HepG2 (cell line): Measurements from ENCODE around the gene LAMC3. TPM values are rescaled to one million over a fixed set of nuclear protein-coding genes. Genes with fewer than 3 reads are reported as not detected.

Experiments
- ATAC-seq: fragments of 200-7000 bp; cut with Tn5 transposase; 3 replicates; pipeline ENCODE4 v1.9.1; 2020; ENCODE audit warnings: mild to moderate bottlenecking, moderate library complexity
- BruUV-seq: library from RNA; stranded (reverse); fragments of 400-500 nt; replicated peaks from 2 replicates; lab custom pipeline; 2021; lab: Mats Ljungman, UMichigan
- CTCF ChIA-PET: fragments of 300-600 bp; formaldehyde crosslinking; extraction: SDS; loops from one replicate; lab custom pipeline; 2021; ENCODE audit warnings: low total read pairs, inconsistent platforms, low intra/inter-chr PET ratio; lab: Yijun Ruan, JAX
- POLR2A ChIA-PET: fragments of 350-600 bp; sonication (Branson Sonifier 250); formaldehyde crosslinking; loops from one replicate; lab custom pipeline; 2020; ENCODE audit warnings: antibody characterized with exemption, inconsistent platforms; lab: Yijun Ruan, JAX
- DNase-seq: peaks from one replicate; pipeline ENCODE4 v3.0.0-alpha.2; 2015; ENCODE audit warnings: low spot score
- FAIRE-seq: peaks from 3 replicates; lab custom pipeline; 2011; peaks lifted over from hg19 to GRCh38; lab: Jason Lieb, UNC
- H2AFZ ChIP-seq: one replicate; pipeline ENCODE4 v1.6.1; 2011; ENCODE audit warnings: low read length, inconsistent platforms
- H3K27ac ChIP-seq: fragments of 300-600 bp; 3 replicates; pipeline ENCODE4 v1.8.0; 2011; ENCODE audit warnings: mixed run types, mild to moderate bottlenecking, mixed read lengths, low read length, inconsistent platforms; ENCODE audit not compliant: insufficient read depth; ENCODE audit errors: extremely low read length
- H3K27me3 ChIP-seq, 2 experiments: fragments of 200-600 bp in 1 of 2; 2 replicates in 1 of 2; 3 replicates in 1 of 2; pipeline versions ENCODE4 v1.6.0 to v1.8.0; 2011; ENCODE audit warnings: low read length in 2 of 2, mild to moderate bottlenecking in 2 of 2, moderate library complexity in 2 of 2, inconsistent platforms in 1 of 2; ENCODE audit not compliant: insufficient read depth in 2 of 2, control insufficient read depth in 1 of 2
- H3K36me3 ChIP-seq, 2 experiments: fragments of 200-600 bp in 1 of 2; replicated peaks in 1 of 2; 2 replicates in 1 of 2; 3 replicates in 1 of 2; pipeline versions ENCODE4 v1.5.1 to v1.8.0; 2011; ENCODE audit warnings: low read length in 2 of 2, inconsistent platforms in 1 of 2; ENCODE audit not compliant: insufficient read depth in 2 of 2, control insufficient read depth in 1 of 2
- H3K4me1 ChIP-seq: 2 replicates; pipeline ENCODE4 v1.5.1; 2012; ENCODE audit warnings: low read length, inconsistent platforms; ENCODE audit not compliant: insufficient read depth
- H3K4me2 ChIP-seq: 2 replicates; pipeline ENCODE4 v1.6.0; 2011; ENCODE audit warnings: low read depth, low read length, inconsistent platforms
- H3K4me3 ChIP-seq, 3 experiments: fragments of 200-600 bp in 1 of 3; sonication (generic), shearing (Covaris generic) in 1 of 3; replicated peaks in 1 of 3; 2 replicates each; pipeline ENCODE4 v1.5.1; 2011 to 2016; ENCODE audit warnings: low read length in 3 of 3, inconsistent platforms in 2 of 3, low read depth in 2 of 3, mild to moderate bottlenecking in 2 of 3, control low read depth in 1 of 3, mixed read lengths in 1 of 3; ENCODE audit not compliant: insufficient read depth in 1 of 3
- H3K79me2 ChIP-seq: one replicate; pipeline ENCODE4 v1.6.1; 2011; ENCODE audit warnings: low read length, inconsistent platforms; ENCODE audit not compliant: insufficient read depth
- H3K9ac ChIP-seq: 2 replicates; pipeline ENCODE4 v1.6.0; 2011; ENCODE audit warnings: mild to moderate bottlenecking, low read depth, low read length, inconsistent platforms; ENCODE audit not compliant: insufficient read depth
- H3K9me3 ChIP-seq: 2 replicates; pipeline ENCODE4 v1.5.1; 2012; ENCODE audit warnings: mild to moderate bottlenecking, low read length
- H4K20me1 ChIP-seq: 2 replicates; pipeline ENCODE4 v1.6.0; 2011; ENCODE audit warnings: inconsistent platforms, mild to moderate bottlenecking, low read length, moderate library complexity; ENCODE audit not compliant: insufficient read depth
- EZH2 ChIP-seq: conservative IDR thresholded peaks from 2 replicates; pipeline ENCODE4 v1.6.1; 2012; ENCODE audit warnings: mild to moderate bottlenecking, low read depth, low read length, moderate library complexity
- HOXA9 ChIP-seq: sonication (generic); formaldehyde crosslinking; IDR thresholded peaks from 2 replicates; pipeline ENCODE4 v1.8.1; 2022; ENCODE audit warnings: missing genetic modification reagents, mild to moderate bottlenecking, moderate library complexity, borderline replicate concordance
- NCOA5 ChIP-seq: sonication (generic); formaldehyde crosslinking; IDR thresholded peaks from 2 replicates; pipeline ENCODE4 v1.4.0; 2020; ENCODE audit warnings: missing genetic modification reagents
- ZFP36 ChIP-seq: fragments of 150-350 bp; IDR thresholded peaks from 2 replicates; pipeline ENCODE4 v1.6.1; 2018; ENCODE audit warnings: borderline replicate concordance, low read length, low read depth; ENCODE audit not compliant: partially characterized antibody
- WGBS: methylation state at CpG from one replicate; pipeline ENCODE4 v1.1.6; 2017; ENCODE audit warnings: low lambda C conversion rate; 5-methylcytosine and 5-hydroxymethylcytosine counted together
- in situ Hi-C: cut with HindIII; loops from 2 replicates; pipeline ENCODE4 v1.10.0; 2017; ENCODE audit warnings: low pct_unique_long_range_greater_than_20kb; ENCODE audit not compliant: extremely low pct_ligation_motif_present
- intact Hi-C: fragments of 100-400 bp; cut with micrococcal nuclease; formaldehyde crosslinking; loops from one replicate; pipeline ENCODE4 v1.10.0; 2022; ENCODE audit not compliant: unreplicated experiment
- polyA plus RNA-seq, 8 experiments: library from polyadenylated mRNA; depleted of rRNA in 3 of 8; stranded (reverse) in 7 of 8; unstranded in 1 of 8; fragments of >200 nt; fragmentation: Illumina TruSeq in 4 of 8; extraction: Trizol in 4 of 8; gene quantifications; 2 replicates each; pipeline versions ENCODE4 v1.2.1 to v1.2.3, GENCODE V29; 2011 to 2016; ENCODE audit warnings: low read depth in 4 of 8, missing spikeins in 1 of 8, mixed read lengths in 1 of 8; ENCODE audit not compliant: insufficient read depth in 1 of 8
- total RNA-seq, 5 experiments: library from RNA; depleted of rRNA; stranded (reverse); fragments of >200 nt; fragmentation: Illumina TruSeq; extraction: Trizol; gene quantifications; 2 replicates each; pipeline ENCODE4 v1.2.3, GENCODE V29; 2016; ENCODE audit warnings: low read depth in 1 of 5
- TF ChIP-seq, protein P1 (sequence below): sonication (generic); formaldehyde crosslinking; IDR thresholded peaks from one replicate; pipeline ENCODE4 v1.5.1; 2020; ENCODE audit warnings: mild to moderate bottlenecking, missing genetic modification reagents; ENCODE audit errors: not compliant biosample characterization

Gene LAMC3
- total and polyA plus RNA-seq, 2 of the 13 experiments (the other 11 are each of a cell fraction or from before 2014, with no cell fraction given): 0.07 to 0.57 TPM

GRCh38 chr9:130994135-130995085, 14.6 kb upstream of the LAMC3 start:
- Histone ChIP-seq H3K4me2 (no peak overlapping the region), H3K9ac (no peak overlapping the region), H3K9me3 (no peaks in the 10 kb centered on the region), H4K20me1 (no peaks in the 10 kb centered on the region), H3K27ac (no peak overlapping the region), H3K36me3 (no peaks in the 10 kb centered on the region), H3K4me1 (peaks cover 15% of the 10 kb centered on the region), H2AFZ (no peak overlapping the region), H3K79me2 (no peaks in the 10 kb centered on the region), H3K4me3 (no peak overlapping the region), H3K27me3 (peaks cover 19 to 97% of the 10 kb centered on the region in 2 experiments)
- peak; percentile 70 for TF ChIP-seq ZFP36
- TF ChIP-seq HOXA9 (CRISPR knock-in tag): no peak
- 19% methylated on average over 5 of the region's 6 CpGs for WGBS
- POLR2A ChIA-PET: no interaction called here
- intact Hi-C loops (loop anchor here (5.0 kb wide), 1 partner anchor 287 kb away; no protein-coding TSS in a partner anchor), in situ Hi-C loops (loop anchor here (10.0 kb wide), 2 partner anchors 100 to 280 kb away; partner anchors contain the start of gene QRFP)
- CTCF ChIA-PET: no interaction called here
- no peak for FAIRE-seq
- BruUV-seq: no TSS peak
- ATAC-seq: no peak
- no peak for DNase-seq

- 0 out of 3 replicates have a peak, but pooled peaks have one; percentile 10 for ATAC-seq
- no peak overlapping the region for H3K27ac ChIP-seq
- peaks cover 15% of the 10 kb centered on the region for H3K4me1 ChIP-seq
- no peak for FAIRE-seq
- no peaks in the 10 kb centered on the region for H4K20me1 ChIP-seq
- intact Hi-C loops: loop anchor here (5.0 kb wide), 1 partner anchor 288 kb away; no protein-coding TSS in a partner anchor
- ChIA-PET CTCF (no interaction called here), POLR2A (no interaction called here)
- in situ Hi-C loops: loop anchor here (10.0 kb wide), 2 partner anchors 101 to 281 kb away; partner anchors contain the start of gene QRFP
- DNase-seq: no peak
- 5% methylated on average over 14 of the region's 15 CpGs for WGBS
- no TSS peak for BruUV-seq
- no peaks in the 10 kb centered on the region for H3K36me3 ChIP-seq
- no peak overlapping the region for H3K9ac ChIP-seq
- H3K9me3 ChIP-seq: no peaks in the 10 kb centered on the region
- no peak overlapping the region for H3K4me2 ChIP-seq
- no peaks in the 10 kb centered on the region for H3K79me2 ChIP-seq
- no peak overlapping the region for H2AFZ ChIP-seq
- H3K27me3 ChIP-seq: peaks cover 17 to 96% of the 10 kb centered on the region in 2 experiments
- H3K4me3 ChIP-seq: no peak overlapping the region
- TF ChIP-seq EZH2 (no peak), NCOA5 (CRISPR knock-in tag) (no peak)
- TF ChIP-seq, protein P1, sequence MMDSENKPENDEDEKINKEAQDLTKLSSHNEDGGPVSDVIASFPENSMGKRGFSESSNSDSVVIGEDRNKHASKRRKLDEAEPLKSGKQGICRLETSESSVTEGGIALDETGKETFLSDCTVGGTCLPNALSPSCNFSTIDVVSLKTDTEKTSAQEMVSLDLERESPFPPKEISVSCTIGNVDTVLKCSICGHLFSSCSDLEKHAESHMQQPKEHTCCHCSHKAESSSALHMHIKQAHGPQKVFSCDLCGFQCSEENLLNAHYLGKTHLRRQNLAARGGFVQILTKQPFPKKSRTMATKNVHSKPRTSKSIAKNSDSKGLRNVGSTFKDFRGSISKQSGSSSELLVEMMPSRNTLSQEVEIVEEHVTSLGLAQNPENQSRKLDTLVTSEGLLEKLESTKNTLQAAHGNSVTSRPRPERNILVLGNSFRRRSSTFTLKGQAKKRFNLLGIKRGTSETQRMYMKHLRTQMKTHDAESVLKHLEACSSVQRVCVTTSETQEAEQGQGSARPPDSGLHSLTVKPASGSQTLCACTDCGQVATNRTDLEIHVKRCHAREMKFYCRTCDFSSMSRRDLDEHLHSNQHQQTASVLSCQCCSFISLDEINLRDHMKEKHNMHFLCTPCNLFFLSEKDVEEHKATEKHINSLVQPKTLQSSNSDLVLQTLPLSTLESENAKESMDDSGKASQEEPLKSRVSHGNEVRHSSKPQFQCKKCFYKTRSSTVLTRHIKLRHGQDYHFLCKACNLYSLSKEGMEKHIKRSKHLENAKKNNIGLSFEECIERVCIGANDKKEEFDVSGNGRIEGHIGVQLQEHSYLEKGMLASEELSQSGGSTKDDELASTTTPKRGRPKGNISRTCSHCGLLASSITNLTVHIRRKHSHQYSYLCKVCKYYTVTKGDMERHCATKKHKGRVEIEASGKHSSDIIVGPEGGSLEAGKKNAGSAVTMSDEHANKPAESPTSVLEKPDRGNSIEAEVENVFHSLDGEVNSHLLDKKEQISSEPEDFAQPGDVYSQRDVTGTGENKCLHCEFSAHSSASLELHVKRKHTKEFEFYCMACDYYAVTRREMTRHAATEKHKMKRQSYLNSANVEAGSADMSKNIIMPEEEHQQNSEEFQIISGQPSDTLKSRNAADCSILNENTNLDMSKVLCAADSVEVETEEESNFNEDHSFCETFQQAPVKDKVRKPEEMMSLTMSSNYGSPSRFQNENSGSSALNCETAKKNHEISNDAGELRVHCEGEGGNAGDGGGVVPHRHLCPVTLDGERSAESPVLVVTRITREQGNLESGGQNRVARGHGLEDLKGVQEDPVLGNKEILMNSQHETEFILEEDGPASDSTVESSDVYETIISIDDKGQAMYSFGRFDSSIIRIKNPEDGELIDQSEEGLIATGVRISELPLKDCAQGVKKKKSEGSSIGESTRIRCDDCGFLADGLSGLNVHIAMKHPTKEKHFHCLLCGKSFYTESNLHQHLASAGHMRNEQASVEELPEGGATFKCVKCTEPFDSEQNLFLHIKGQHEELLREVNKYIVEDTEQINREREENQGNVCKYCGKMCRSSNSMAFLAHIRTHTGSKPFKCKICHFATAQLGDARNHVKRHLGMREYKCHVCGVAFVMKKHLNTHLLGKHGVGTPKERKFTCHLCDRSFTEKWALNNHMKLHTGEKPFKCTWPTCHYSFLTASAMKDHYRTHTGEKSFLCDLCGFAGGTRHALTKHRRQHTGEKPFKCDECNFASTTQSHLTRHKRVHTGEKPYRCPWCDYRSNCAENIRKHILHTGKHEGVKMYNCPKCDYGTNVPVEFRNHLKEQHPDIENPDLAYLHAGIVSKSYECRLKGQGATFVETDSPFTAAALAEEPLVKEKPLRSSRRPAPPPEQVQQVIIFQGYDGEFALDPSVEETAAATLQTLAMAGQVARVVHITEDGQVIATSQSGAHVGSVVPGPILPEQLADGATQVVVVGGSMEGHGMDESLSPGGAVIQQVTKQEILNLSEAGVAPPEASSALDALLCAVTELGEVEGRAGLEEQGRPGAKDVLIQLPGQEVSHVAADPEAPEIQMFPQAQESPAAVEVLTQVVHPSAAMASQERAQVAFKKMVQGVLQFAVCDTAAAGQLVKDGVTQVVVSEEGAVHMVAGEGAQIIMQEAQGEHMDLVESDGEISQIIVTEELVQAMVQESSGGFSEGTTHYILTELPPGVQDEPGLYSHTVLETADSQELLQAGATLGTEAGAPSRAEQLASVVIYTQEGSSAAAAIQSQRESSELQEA (CRISPR knock-in tag): no peak
These were observed 13.6 kb upstream of the LAMC3 start for GRCh38 chr9:130995086-130996011.
